ENCODE measurements around the gene ZNF175. TPM values are rescaled to one million over a fixed set of nuclear protein-coding genes. Genes with fewer than 3 reads are reported as not detected.

The ZNF175 gene
- total and polyA plus RNA-seq, 9 of the 15 experiments (the other 6 are each of a cell fraction or from before 2014, with no cell fraction given), result 3.7 to 37.9 (median 14.0) TPM

DNA sequence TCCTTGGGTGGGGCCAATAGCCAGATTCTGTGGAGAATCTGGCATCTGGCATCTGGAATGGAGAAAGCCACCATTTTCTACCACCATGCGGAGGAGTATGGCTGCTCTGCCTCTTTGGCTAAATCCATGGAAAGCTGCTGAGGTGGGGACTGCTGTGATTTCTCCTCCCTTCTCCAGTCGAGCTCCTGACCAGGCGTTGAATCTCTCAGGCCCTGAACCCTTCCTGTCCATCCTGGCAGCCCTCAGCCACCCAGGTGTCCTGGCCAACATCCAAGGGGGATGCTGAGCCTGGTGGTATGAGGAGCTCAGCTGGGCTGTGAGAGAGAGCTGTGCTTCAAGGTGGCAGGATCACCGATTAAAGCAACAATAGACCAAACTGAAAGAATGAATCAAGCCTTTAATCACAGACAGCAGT, 22.2 kb upstream of the ZNF175 start (continued):
- TF ChIP-seq HDAC2 (IDR thresholded peaks at IDR 0.05) (no peak), MXI1 (IDR thresholded peaks at IDR 0.05; ENCODE audit: low read depth, low read length) (no peak), ZBTB8A (IDR thresholded peaks at IDR 0.05; ENCODE audit: partially characterized antibody) (no peak), CHD1 (IDR thresholded peaks at IDR 0.05; ENCODE audit: low read length) (peak; percentile 49), MCM5 (IDR thresholded peaks at IDR 0.05; ENCODE audit: low read depth) (no peak), HOXB6 (CRISPR knock-in tag; IDR thresholded peaks at IDR 0.05; ENCODE audit: borderline replicate concordance) (no peak), ZNF444 (CRISPR knock-in tag; IDR thresholded peaks at IDR 0.05) (no peak), SIRT6 (IDR thresholded peaks at IDR 0.05; ENCODE audit: low read depth, low read length) (no peak), NR2F6 (CRISPR knock-in tag; IDR thresholded peaks at IDR 0.05) (no peak), MAFK (IDR thresholded peaks at IDR 0.05; ENCODE audit: low read length) (no peak), ZNF77 (CRISPR knock-in tag; IDR thresholded peaks at IDR 0.05) (no peak), ZBTB12 (CRISPR knock-in tag; IDR thresholded peaks at IDR 0.05) (no peak), ZNF217 (CRISPR knock-in tag; IDR thresholded peaks at IDR 0.05) (no peak), TAF9B (IDR thresholded peaks at IDR 0.05; ENCODE audit: partially characterized antibody) (no peak), ARID2 (IDR thresholded peaks at IDR 0.05) (no peak), GATAD2A (IDR thresholded peaks at IDR 0.05) (no peak), GABPA (tag; conservative IDR thresholded peaks at IDR 0.05; ENCODE audit: low read depth) (no peak; the same call in 1 of the 2 replicates), ZNF140 (CRISPR knock-in tag; IDR thresholded peaks at IDR 0.05) (no peak)
- TF ChIP-seq, protein P1, sequence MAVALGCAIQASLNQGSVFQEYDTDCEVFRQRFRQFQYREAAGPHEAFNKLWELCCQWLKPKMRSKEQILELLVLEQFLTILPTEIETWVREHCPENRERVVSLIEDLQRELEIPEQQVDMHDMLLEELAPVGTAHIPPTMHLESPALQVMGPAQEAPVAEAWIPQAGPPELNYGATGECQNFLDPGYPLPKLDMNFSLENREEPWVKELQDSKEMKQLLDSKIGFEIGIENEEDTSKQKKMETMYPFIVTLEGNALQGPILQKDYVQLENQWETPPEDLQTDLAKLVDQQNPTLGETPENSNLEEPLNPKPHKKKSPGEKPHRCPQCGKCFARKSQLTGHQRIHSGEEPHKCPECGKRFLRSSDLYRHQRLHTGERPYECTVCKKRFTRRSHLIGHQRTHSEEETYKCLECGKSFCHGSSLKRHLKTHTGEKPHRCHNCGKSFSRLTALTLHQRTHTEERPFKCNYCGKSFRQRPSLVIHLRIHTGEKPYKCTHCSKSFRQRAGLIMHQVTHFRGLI (CRISPR knock-in tag; IDR thresholded peaks at IDR 0.05), result no peak
- TF ChIP-seq, protein P2, sequence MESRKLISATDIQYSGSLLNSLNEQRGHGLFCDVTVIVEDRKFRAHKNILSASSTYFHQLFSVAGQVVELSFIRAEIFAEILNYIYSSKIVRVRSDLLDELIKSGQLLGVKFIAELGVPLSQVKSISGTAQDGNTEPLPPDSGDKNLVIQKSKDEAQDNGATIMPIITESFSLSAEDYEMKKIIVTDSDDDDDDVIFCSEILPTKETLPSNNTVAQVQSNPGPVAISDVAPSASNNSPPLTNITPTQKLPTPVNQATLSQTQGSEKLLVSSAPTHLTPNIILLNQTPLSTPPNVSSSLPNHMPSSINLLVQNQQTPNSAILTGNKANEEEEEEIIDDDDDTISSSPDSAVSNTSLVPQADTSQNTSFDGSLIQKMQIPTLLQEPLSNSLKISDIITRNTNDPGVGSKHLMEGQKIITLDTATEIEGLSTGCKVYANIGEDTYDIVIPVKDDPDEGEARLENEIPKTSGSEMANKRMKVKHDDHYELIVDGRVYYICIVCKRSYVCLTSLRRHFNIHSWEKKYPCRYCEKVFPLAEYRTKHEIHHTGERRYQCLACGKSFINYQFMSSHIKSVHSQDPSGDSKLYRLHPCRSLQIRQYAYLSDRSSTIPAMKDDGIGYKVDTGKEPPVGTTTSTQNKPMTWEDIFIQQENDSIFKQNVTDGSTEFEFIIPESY (CRISPR knock-in tag; IDR thresholded peaks at IDR 0.05), result no peak
- TF ChIP-seq, protein P3, sequence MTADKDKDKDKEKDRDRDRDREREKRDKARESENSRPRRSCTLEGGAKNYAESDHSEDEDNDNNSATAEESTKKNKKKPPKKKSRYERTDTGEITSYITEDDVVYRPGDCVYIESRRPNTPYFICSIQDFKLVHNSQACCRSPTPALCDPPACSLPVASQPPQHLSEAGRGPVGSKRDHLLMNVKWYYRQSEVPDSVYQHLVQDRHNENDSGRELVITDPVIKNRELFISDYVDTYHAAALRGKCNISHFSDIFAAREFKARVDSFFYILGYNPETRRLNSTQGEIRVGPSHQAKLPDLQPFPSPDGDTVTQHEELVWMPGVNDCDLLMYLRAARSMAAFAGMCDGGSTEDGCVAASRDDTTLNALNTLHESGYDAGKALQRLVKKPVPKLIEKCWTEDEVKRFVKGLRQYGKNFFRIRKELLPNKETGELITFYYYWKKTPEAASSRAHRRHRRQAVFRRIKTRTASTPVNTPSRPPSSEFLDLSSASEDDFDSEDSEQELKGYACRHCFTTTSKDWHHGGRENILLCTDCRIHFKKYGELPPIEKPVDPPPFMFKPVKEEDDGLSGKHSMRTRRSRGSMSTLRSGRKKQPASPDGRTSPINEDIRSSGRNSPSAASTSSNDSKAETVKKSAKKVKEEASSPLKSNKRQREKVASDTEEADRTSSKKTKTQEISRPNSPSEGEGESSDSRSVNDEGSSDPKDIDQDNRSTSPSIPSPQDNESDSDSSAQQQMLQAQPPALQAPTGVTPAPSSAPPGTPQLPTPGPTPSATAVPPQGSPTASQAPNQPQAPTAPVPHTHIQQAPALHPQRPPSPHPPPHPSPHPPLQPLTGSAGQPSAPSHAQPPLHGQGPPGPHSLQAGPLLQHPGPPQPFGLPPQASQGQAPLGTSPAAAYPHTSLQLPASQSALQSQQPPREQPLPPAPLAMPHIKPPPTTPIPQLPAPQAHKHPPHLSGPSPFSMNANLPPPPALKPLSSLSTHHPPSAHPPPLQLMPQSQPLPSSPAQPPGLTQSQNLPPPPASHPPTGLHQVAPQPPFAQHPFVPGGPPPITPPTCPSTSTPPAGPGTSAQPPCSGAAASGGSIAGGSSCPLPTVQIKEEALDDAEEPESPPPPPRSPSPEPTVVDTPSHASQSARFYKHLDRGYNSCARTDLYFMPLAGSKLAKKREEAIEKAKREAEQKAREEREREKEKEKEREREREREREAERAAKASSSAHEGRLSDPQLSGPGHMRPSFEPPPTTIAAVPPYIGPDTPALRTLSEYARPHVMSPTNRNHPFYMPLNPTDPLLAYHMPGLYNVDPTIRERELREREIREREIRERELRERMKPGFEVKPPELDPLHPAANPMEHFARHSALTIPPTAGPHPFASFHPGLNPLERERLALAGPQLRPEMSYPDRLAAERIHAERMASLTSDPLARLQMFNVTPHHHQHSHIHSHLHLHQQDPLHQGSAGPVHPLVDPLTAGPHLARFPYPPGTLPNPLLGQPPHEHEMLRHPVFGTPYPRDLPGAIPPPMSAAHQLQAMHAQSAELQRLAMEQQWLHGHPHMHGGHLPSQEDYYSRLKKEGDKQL (CRISPR knock-in tag; IDR thresholded peaks at IDR 0.05; ENCODE audit: borderline replicate concordance), result no peak

Data from K562 (cell line).